Mesendoderm (in vitro differentiated cells): ENCODE results near the gene C6orf163.

Source experiments
- DNase-seq: peaks from one replicate; pipeline ENCODE4 v3.0.0; 2013
- H2AK5ac ChIP-seq: 2 replicates; pipeline ENCODE4 v1.6.1; 2013; ENCODE audit warnings: low read length, inconsistent platforms
- H2BK120ac ChIP-seq: 2 replicates; pipeline ENCODE4 v1.6.1; 2013; ENCODE audit warnings: low read depth, mild to moderate bottlenecking, low read length, moderate library complexity, mixed read lengths
- H2BK15ac ChIP-seq: replicated peaks from 2 replicates; pipeline ENCODE4 v1.6.1; 2013; ENCODE audit warnings: low read depth, mild to moderate bottlenecking, moderate library complexity
- H2BK5ac ChIP-seq: 2 replicates; pipeline ENCODE4 v1.6.1; 2013; ENCODE audit warnings: low read length, inconsistent platforms
- H3K18ac ChIP-seq: 2 replicates; pipeline ENCODE4 v1.6.1; 2013; ENCODE audit warnings: mild to moderate bottlenecking, low read length, mixed read lengths
- H3K23ac ChIP-seq: one replicate; pipeline ENCODE4 v1.6.1; 2013; ENCODE audit warnings: low read length
- H3K27ac ChIP-seq: 2 replicates; pipeline ENCODE4 v1.5.1; 2013; ENCODE audit warnings: low read depth, mild to moderate bottlenecking, inconsistent platforms, low read length, moderate library complexity
- H3K27me3 ChIP-seq: 2 replicates; pipeline ENCODE4 v1.6.1; 2013; ENCODE audit warnings: low read length, control low read depth, mild to moderate bottlenecking, inconsistent platforms; ENCODE audit not compliant: insufficient read depth, poor library complexity
- H3K36me3 ChIP-seq: 2 replicates; pipeline ENCODE4 v1.6.1; 2013; ENCODE audit warnings: low read length, inconsistent platforms; ENCODE audit not compliant: control insufficient read depth, insufficient read depth
- H3K4ac ChIP-seq: one replicate; pipeline ENCODE4 v1.6.1; 2013; ENCODE audit warnings: low read depth, mild to moderate bottlenecking, low read length, moderate library complexity
- H3K4me1 ChIP-seq: 2 replicates; pipeline ENCODE4 v1.6.1; 2013; ENCODE audit warnings: low read depth, low read length, inconsistent platforms; ENCODE audit not compliant: control insufficient read depth
- H3K4me2 ChIP-seq: 2 replicates; pipeline ENCODE4 v1.6.1; 2013; ENCODE audit warnings: low read length
- H3K4me3 ChIP-seq: 2 replicates; pipeline ENCODE4 v1.5.1; 2013; ENCODE audit warnings: mild to moderate bottlenecking, low read length
- H3K56ac ChIP-seq: one replicate; pipeline ENCODE4 v1.6.1; 2013; ENCODE audit warnings: low read length
- H3K79me1 ChIP-seq: 2 replicates; pipeline ENCODE4 v1.6.1; 2013; ENCODE audit warnings: low read length, inconsistent platforms
- H3K79me2 ChIP-seq: 2 replicates; pipeline ENCODE4 v1.6.1; 2013; ENCODE audit warnings: mild to moderate bottlenecking, low read length; ENCODE audit not compliant: control insufficient read depth, insufficient read depth
- H3K9ac ChIP-seq: 2 replicates; pipeline ENCODE4 v1.6.1; 2013; ENCODE audit warnings: low read length, inconsistent platforms
- H4K5ac ChIP-seq: one replicate; pipeline ENCODE4 v1.6.1; 2013; ENCODE audit warnings: low read length
- H4K8ac ChIP-seq: one replicate; pipeline ENCODE4 v1.6.1; 2013; ENCODE audit warnings: low read depth, mild to moderate bottlenecking, control low read depth, low read length, moderate library complexity
- WGBS: extraction: QIAGEN DNeasy Blood & Tissue Kit; methylation state at CpG from one replicate; pipeline ENCODE4 v1.1.7; 2013; ENCODE audit warnings: low lambda C conversion rate, missing lambda C conversion rate; ENCODE audit not compliant: insufficient coverage; ENCODE audit errors: extremely low coverage; 5-methylcytosine and 5-hydroxymethylcytosine counted together

C6orf163 gene

DNA sequence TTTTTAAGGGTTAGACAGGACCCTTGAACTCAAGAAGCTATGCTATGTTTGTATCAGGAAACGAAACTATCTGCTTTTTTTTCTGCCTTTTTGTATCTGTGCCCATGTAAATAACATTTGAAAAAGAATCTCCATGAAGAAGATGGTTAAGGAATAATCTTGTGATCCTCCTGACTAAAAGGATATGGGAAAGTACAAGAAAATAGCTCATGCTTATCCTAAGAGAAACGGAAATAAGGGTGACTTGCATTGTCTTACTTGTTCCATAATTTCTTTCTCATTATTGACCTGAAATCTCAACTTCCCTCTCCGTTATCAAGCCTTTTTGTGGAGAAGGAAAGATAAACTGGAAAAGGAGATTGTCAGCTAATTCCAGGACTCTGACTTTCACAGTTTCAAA is 57.2 kb downstream of the C6orf163 start:
- no peak overlapping the region for H3K56ac ChIP-seq
- no peak overlapping the region for H2BK120ac ChIP-seq
- no peak overlapping the region for H4K5ac ChIP-seq
- H3K79me2 ChIP-seq = no peaks in the 10 kb centered on the region
- no peak overlapping the region for H3K4ac ChIP-seq
- no peaks in the 10 kb centered on the region for H3K36me3 ChIP-seq
- H3K4me3 ChIP-seq = no peak overlapping the region
- no peak overlapping the region for H2BK5ac ChIP-seq
- H3K27ac ChIP-seq = no peak overlapping the region
- H2BK15ac ChIP-seq = no peak overlapping the region
- no peaks in the 10 kb centered on the region for H3K27me3 ChIP-seq
- no peak for DNase-seq
- no peak overlapping the region for H2AK5ac ChIP-seq
- H3K23ac ChIP-seq = no peak overlapping the region
- no peaks in the 10 kb centered on the region for H3K4me1 ChIP-seq
- H4K8ac ChIP-seq = no peak overlapping the region
- WGBS = no CpG with 5 or more reads among the region's 3 CpGs
- no peak overlapping the region for H3K9ac ChIP-seq
- no peak overlapping the region for H3K4me2 ChIP-seq
- H3K18ac ChIP-seq = no peak overlapping the region
- no peaks in the 10 kb centered on the region for H3K79me1 ChIP-seq

DNA sequence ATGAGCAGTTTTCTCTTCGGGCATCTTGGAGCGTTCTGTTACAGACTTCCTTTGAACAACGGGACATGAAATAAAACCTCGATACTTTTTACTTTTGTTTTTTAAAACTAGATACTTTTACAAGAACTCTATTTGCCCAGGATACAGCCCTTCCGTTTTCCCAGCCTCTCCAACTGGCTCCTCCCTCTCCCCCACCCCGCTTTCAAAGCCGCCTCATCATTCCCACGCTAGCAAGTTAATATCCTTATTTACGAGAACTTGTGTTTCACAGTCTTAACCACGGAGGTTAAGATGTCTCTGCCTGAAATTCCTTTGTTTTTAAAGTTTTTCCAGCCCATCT is 62.9 kb downstream of the C6orf163 start:
- H4K8ac ChIP-seq = no peak overlapping the region

DNA sequence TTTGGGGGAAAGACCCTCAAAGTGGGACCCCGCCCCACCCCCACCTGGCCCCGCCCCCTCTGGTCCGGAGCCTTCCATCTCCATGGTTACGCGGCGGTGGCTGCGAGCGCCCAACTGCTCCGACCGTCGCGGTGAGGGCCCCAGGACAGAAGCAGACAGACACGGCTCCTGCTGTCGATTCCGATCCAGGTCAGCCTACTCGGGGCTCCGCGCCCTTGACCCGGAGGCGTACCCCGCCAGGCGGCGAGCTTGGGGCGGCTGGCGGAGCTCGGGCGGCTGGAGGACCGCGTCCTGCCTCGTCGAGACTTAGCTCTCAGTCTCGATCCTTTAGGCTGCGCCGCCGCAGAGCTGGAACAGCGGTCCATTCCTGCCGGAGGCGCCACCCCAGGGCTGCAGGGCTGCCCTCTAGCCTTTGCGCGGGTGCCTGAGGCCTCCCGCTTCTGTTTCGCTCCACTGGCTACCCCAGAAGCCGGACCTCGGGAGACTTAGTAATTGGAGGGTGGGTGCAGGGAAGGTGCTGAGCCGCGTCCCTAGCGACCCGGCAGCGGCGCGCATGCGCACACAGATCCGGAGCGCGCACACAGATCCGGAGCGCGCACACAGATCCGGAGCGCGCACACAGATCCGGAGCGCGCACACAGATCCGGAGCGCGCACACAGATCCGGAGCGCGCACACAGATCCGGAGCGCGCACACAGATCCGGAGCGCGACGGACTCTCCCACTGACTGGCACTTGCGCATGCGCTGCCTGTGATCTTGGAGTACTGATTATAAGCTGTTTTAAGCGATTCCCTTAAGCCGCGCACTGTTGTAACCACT is 63.5 kb downstream of the C6orf163 start, which contains the start of gene CFAP206:
Gene CFAP206 (plus strand): TSS at position 72 of the 820 bp plus-strand sequence. CDS start 1,868 bp downstream, outside the sequence.
- Histone ChIP-seq H3K4me1 (no peaks in the 10 kb centered on the region), H2BK5ac (no peak within 1 kb of the TSS), H3K9ac (peak within 1 kb of the TSS; percentile 63), H2BK15ac (no peak within 1 kb of the TSS), H3K18ac (peak within 1 kb of the TSS; percentile 95), H3K23ac (no peak within 1 kb of the TSS), H3K56ac (peak within 1 kb of the TSS; percentile 84), H3K4me3 (peak within 1 kb of the TSS; percentile 70), H3K36me3 (no peaks in the 10 kb centered on the region), H3K27ac (no peak within 1 kb of the TSS), H3K79me1 (no peaks in the 10 kb centered on the region), H3K4me2 (peak within 1 kb of the TSS; percentile 61), H3K4ac (peak within 1 kb of the TSS; percentile 88), H3K27me3 (no peaks in the 10 kb centered on the region), H4K8ac (no peak within 1 kb of the TSS), H2BK120ac (no peak within 1 kb of the TSS), H4K5ac (no peak within 1 kb of the TSS), H3K79me2 (no peaks in the 10 kb centered on the region), H2AK5ac (no peak within 1 kb of the TSS)
- peak; percentile 89 for DNase-seq
- WGBS = no CpG with 5 or more reads among the region's 82 CpGs

More for the DNA sequence above, 62.9 kb downstream of the C6orf163 start:
- H3K4me3 ChIP-seq = peak overlapping the region; percentile 70
- no peaks in the 10 kb centered on the region for H3K27me3 ChIP-seq
- no peak overlapping the region for H2BK120ac ChIP-seq
- no peaks in the 10 kb centered on the region for H3K79me1 ChIP-seq
- no peaks in the 10 kb centered on the region for H3K79me2 ChIP-seq
- no peaks in the 10 kb centered on the region for H3K36me3 ChIP-seq
- peak overlapping the region; percentile 60 for H3K4me2 ChIP-seq
- no peak overlapping the region for H3K18ac ChIP-seq
- no peak overlapping the region for H2BK15ac ChIP-seq
- H4K5ac ChIP-seq = no peak overlapping the region
- H3K23ac ChIP-seq = no peak overlapping the region
- peak overlapping the region; percentile 54 for H3K56ac ChIP-seq
- no peaks in the 10 kb centered on the region for H3K4me1 ChIP-seq
- H3K9ac ChIP-seq = peak overlapping the region; percentile 43
- no peak overlapping the region for H3K4ac ChIP-seq
- DNase-seq = no peak
- no peak overlapping the region for H3K27ac ChIP-seq
- H2BK5ac ChIP-seq = no peak overlapping the region
- WGBS = no CpG with 5 or more reads among the region's 10 CpGs
- H2AK5ac ChIP-seq = no peak overlapping the region

GRCh38 chr6:87408721-87409155 is 64.1 kb downstream of the C6orf163 start:
- Histone ChIP-seq H3K56ac (peak overlapping the region; percentile 84), H4K8ac (no peak overlapping the region), H3K4me3 (peak overlapping the region; percentile 32), H3K79me2 (no peaks in the 10 kb centered on the region), H3K23ac (no peak overlapping the region), H2BK120ac (no peak overlapping the region), H2BK5ac (no peak overlapping the region), H2AK5ac (no peak overlapping the region), H3K27ac (no peak overlapping the region), H3K4me2 (peak overlapping the region; percentile 8), H3K18ac (peak overlapping the region; percentile 95), H2BK15ac (no peak overlapping the region), H3K79me1 (no peaks in the 10 kb centered on the region), H3K4ac (peak overlapping the region; percentile 88), H3K9ac (peak overlapping the region; percentile 63), H4K5ac (no peak overlapping the region), H3K36me3 (no peaks in the 10 kb centered on the region), H3K27me3 (no peaks in the 10 kb centered on the region), H3K4me1 (no peaks in the 10 kb centered on the region)
- WGBS = no CpG with 5 or more reads among the region's 5 CpGs
- DNase-seq = no peak
